GM12878 (cell line): ENCODE measurements around the gene VPS54. TPM values are rescaled to one million over a fixed set of nuclear protein-coding genes. Genes with fewer than 3 reads are reported as not detected.
"Not testable (repeated sequence)": the region's sequence is repeated elsewhere in the genome, so short reads cannot be mapped to it uniquely, and the experiment has no call there.

Experiments used
- ATAC-seq: fragments of 200-7000 bp; cut with Tn5 transposase; 3 replicates; pipeline ENCODE4 v1.9.1; 2020; ENCODE audit warnings: mild to moderate bottlenecking, moderate library complexity
- BruUV-seq: library from RNA; stranded (reverse); fragments of 400-500 nt; replicated peaks from 2 replicates; lab custom pipeline; 2021; lab: Mats Ljungman, UMichigan
- CTCF ChIA-PET: fragments of 300-600 bp; sonication (Branson Sonifier 250); formaldehyde crosslinking; extraction: SDS; loops from one replicate; lab custom pipeline; 2021; ENCODE audit warnings: inconsistent platforms; lab: Yijun Ruan, JAX
- POLR2A ChIA-PET: fragments of 350-600 bp; formaldehyde crosslinking; extraction: SDS; loops from one replicate; lab custom pipeline; 2021; ENCODE audit warnings: inconsistent platforms; lab: Charles Lee
- RAD21 ChIA-PET: fragments of 300-600 bp; sonication (Branson Sonifier 250); formaldehyde crosslinking; loops from one replicate; lab custom pipeline; 2023; ENCODE audit warnings: antibody characterized with exemption; ENCODE audit not compliant: unreplicated experiment; lab: Charles Lee
- SMC1A ChIA-PET: fragments of 300-600 bp; sonication (Branson Sonifier 250); formaldehyde crosslinking; loops from one replicate; lab custom pipeline; 2023; ENCODE audit not compliant: unreplicated experiment, uncharacterized antibody; lab: Charles Lee
- DNase-seq: peaks from one replicate; pipeline ENCODE4 v3.0.0-alpha.2; 2011; ENCODE audit warnings: low read depth, low spot score
- FAIRE-seq: peaks from 3 replicates; lab custom pipeline; 2011; peaks lifted over from hg19 to GRCh38; lab: Jason Lieb, UNC
- H2AFZ ChIP-seq: 2 replicates; pipeline ENCODE4 v1.6.0; 2011; ENCODE audit warnings: low read depth, low read length, control low read depth; ENCODE audit not compliant: control insufficient read depth
- H3K27ac ChIP-seq: 2 replicates; pipeline ENCODE4 v1.5.1; 2011; ENCODE audit warnings: control low read depth; ENCODE audit not compliant: control insufficient read depth, insufficient read depth
- H3K27me3 ChIP-seq, 2 experiments: replicated peaks in 1 of 2; 2 replicates each; pipeline versions ENCODE4 v1.6.0 to v1.6.1; 2011; ENCODE audit warnings: low read length in 1 of 2; ENCODE audit not compliant: control insufficient read depth in 2 of 2, insufficient read depth in 2 of 2
- H3K36me3 ChIP-seq, 2 experiments: 2 replicates each; pipeline ENCODE4 v1.5.1; 2011; ENCODE audit warnings: low read length in 1 of 2; ENCODE audit not compliant: control insufficient read depth in 2 of 2, insufficient read depth in 2 of 2
- H3K4me1 ChIP-seq: 2 replicates; pipeline ENCODE4 v1.6.1; 2011; ENCODE audit warnings: mild to moderate bottlenecking, low read length, moderate library complexity, mixed read lengths; ENCODE audit not compliant: control insufficient read depth, insufficient read depth
- H3K4me2 ChIP-seq: 2 replicates; pipeline ENCODE4 v1.6.0; 2011; ENCODE audit warnings: control low read depth; ENCODE audit not compliant: control insufficient read depth, insufficient read depth
- H3K4me3 ChIP-seq: fragments of 200-600 bp; sonication (generic); 2 replicates; pipeline ENCODE4 v1.5.1; 2016
- H3K79me2 ChIP-seq: 2 replicates; pipeline ENCODE4 v1.6.0; 2011; ENCODE audit warnings: low read length; ENCODE audit not compliant: control insufficient read depth, insufficient read depth
- H3K9ac ChIP-seq: 2 replicates; pipeline ENCODE4 v1.8.0; 2011; ENCODE audit warnings: low read length, control low read depth, mixed read lengths; ENCODE audit not compliant: control insufficient read depth, insufficient read depth
- H3K9me3 ChIP-seq: replicated peaks from 3 replicates; pipeline ENCODE4 v1.5.1; 2011; ENCODE audit warnings: mild to moderate bottlenecking, low read length; ENCODE audit not compliant: control insufficient read depth, insufficient read depth
- H4K20me1 ChIP-seq: 2 replicates; pipeline ENCODE4 v1.6.0; 2011; ENCODE audit not compliant: control insufficient read depth, insufficient read depth
- ATF7 ChIP-seq: fragments of 450-650 bp; IDR thresholded peaks from 2 replicates; pipeline ENCODE4 v1.6.1; 2016; ENCODE audit warnings: low read depth, mild to moderate bottlenecking
- BACH1 ChIP-seq: fragments of 450-650 bp; IDR thresholded peaks from 2 replicates; pipeline ENCODE4 v1.6.1; 2017; ENCODE audit warnings: mild to moderate bottlenecking, borderline replicate concordance
- CBX3 ChIP-seq: fragments of 200-600 bp; sonication (generic); IDR thresholded peaks from 2 replicates; pipeline ENCODE4 v1.6.1; 2016; ENCODE audit warnings: low read depth, borderline replicate concordance
- CHD1 ChIP-seq: IDR thresholded peaks from 2 replicates; pipeline ENCODE4 v1.6.1; 2012; ENCODE audit warnings: low read depth, low read length, improper control_type of control experiment
- CHD4 ChIP-seq: fragments of 200-600 bp; sonication (generic); IDR thresholded peaks from 2 replicates; pipeline ENCODE4 v1.6.1; 2016; ENCODE audit warnings: mild to moderate bottlenecking
- E2F4 ChIP-seq: IDR thresholded peaks from 2 replicates; pipeline ENCODE4 v1.6.1; 2012; ENCODE audit warnings: low read depth, low read length, improper control_type of control experiment
- EP300 ChIP-seq, 2 experiments: fragments of 150-350 bp in 1 of 2; IDR thresholded peaks; 2 replicates each; pipeline ENCODE4 v1.6.1; 2011 to 2012; ENCODE audit warnings: low read depth in 2 of 2, low read length in 2 of 2, borderline replicate concordance in 1 of 2, improper control_type of control experiment in 1 of 2, inconsistent platforms in 1 of 2; ENCODE audit not compliant: control insufficient read depth in 1 of 2
- FOS ChIP-seq: IDR thresholded peaks from 3 replicates; pipeline ENCODE4 v1.6.1; 2011; ENCODE audit warnings: borderline replicate concordance; ENCODE audit not compliant: insufficient read length; ENCODE audit errors: extremely low read depth
- HDAC2 ChIP-seq: fragments of 200-600 bp; sonication (generic); IDR thresholded peaks from 2 replicates; pipeline ENCODE4 v1.6.1; 2017
- IRF4 ChIP-seq: IDR thresholded peaks from 2 replicates; pipeline ENCODE4 v1.6.1; 2011; ENCODE audit warnings: low read depth, low read length
- KAT2A ChIP-seq: conservative IDR thresholded peaks from 2 replicates; pipeline ENCODE4 v1.6.1; 2011; ENCODE audit warnings: low read depth, low read length; ENCODE audit not compliant: control insufficient read depth
- MTA3 ChIP-seq: IDR thresholded peaks from 2 replicates; pipeline ENCODE4 v1.6.1; 2012; ENCODE audit warnings: low read length, inconsistent platforms, borderline replicate concordance
- PBX3 ChIP-seq: IDR thresholded peaks from 2 replicates; pipeline ENCODE4 v1.6.1; 2011; ENCODE audit warnings: mild to moderate bottlenecking, low read depth, low read length, moderate library complexity; ENCODE audit not compliant: insufficient replicate concordance
- RBBP5 ChIP-seq: fragments of 200-600 bp; sonication (generic); conservative IDR thresholded peaks from 2 replicates; pipeline ENCODE4 v1.6.1; 2016
- RFX5 ChIP-seq: IDR thresholded peaks from 2 replicates; pipeline ENCODE4 v1.6.1; 2011; ENCODE audit warnings: low read depth, low read length, improper control_type of control experiment
- SMC3 ChIP-seq: IDR thresholded peaks from 2 replicates; pipeline ENCODE4 v1.6.1; 2011; ENCODE audit warnings: low read length, improper control_type of control experiment, borderline replicate concordance
- SUPT20H ChIP-seq: IDR thresholded peaks from 2 replicates; pipeline ENCODE4 v1.6.1; 2011; ENCODE audit warnings: low read depth, mild to moderate bottlenecking, low read length, moderate library complexity, borderline replicate concordance; ENCODE audit not compliant: control insufficient read depth
- TBL1XR1 ChIP-seq: IDR thresholded peaks from 2 replicates; pipeline ENCODE4 v1.6.1; 2012; ENCODE audit warnings: low read depth, low read length, improper control_type of control experiment
- whole genome bisulfite sequencing: methylation state at CpG from one replicate; pipeline ENCODE4 v1.1.6; 2016; ENCODE audit warnings: low lambda C conversion rate; ENCODE audit not compliant: insufficient replicate concordance, insufficient coverage; ENCODE audit errors: missing lambda C conversion rate; 5-methylcytosine and 5-hydroxymethylcytosine counted together
- in situ Hi-C: fragments of 300-500 bp; cut with MboI; formaldehyde crosslinking; loops from 9 replicates; pipeline ENCODE4 v1.14.3; 2018; ENCODE audit warnings: mixed read lengths
- intact Hi-C: fragments of 100-400 bp; cut with micrococcal nuclease; formaldehyde crosslinking; loops from one replicate; pipeline ENCODE4 v1.14.2; 2022; ENCODE audit not compliant: unreplicated experiment
- polyA plus RNA-seq, 11 experiments: library from polyadenylated mRNA; depleted of rRNA in 4 of 11; unstranded in 6 of 11; stranded (reverse) in 5 of 11; fragments of >200 nt; fragmentation: Nextera tagmentation in 4 of 11; fragmentation: Illumina TruSeq in 1 of 11; extraction: Ambion mirVana in 4 of 11; extraction: Trizol in 1 of 11; gene quantifications; 1 replicate in 1 of 11; 2 replicates in 10 of 11; pipeline versions ENCODE4 v1.2.1 to v1.2.3, GENCODE V29; 2011 to 2016; ENCODE audit warnings: inconsistent platforms in 2 of 11, missing spikeins in 2 of 11, low read depth in 1 of 11
- total RNA-seq, 4 experiments: library from RNA; depleted of rRNA in 3 of 4; stranded (reverse); fragments of >200 nt in 3 of 4; fragmentation: Illumina TruSeq in 1 of 4; extraction: Trizol in 1 of 4; gene quantifications; 2 replicates each; pipeline versions ENCODE4 v1.2.1 to v1.2.3, GENCODE V29; 2013 to 2021

The VPS54 gene
- total and polyA plus RNA-seq, 10 of the 15 experiments (the other 5 are each of a cell fraction or from before 2014, with no cell fraction given), result 1.6 to 16.2 (median 9.3) TPM

GRCh38 chr2:63932104-63932503 lies 87.1 kb downstream of the VPS54 start:
- H3K4me2 ChIP-seq, H3K4me3 ChIP-seq, H3K9me3 ChIP-seq, H3K36me3 ChIP-seq, in situ Hi-C loops, CTCF ChIA-PET, H3K4me1 ChIP-seq, POLR2A ChIA-PET, H3K27ac ChIP-seq, BruUV-seq, RAD21 ChIA-PET, FAIRE-seq, H2AFZ ChIP-seq, H3K9ac ChIP-seq, DNase-seq, intact Hi-C loops, H3K79me2 ChIP-seq, ATAC-seq, H4K20me1 ChIP-seq, H3K27me3 ChIP-seq, SMC1A ChIA-PET: not testable (repeated sequence)
- 96% methylated on average over 4 of the region's 4 CpGs for WGBS

- BruUV-seq, result no TSS peak
- no peak overlapping the region for H3K4me3 ChIP-seq
- ChIA-PET SMC1A (interaction anchor here (1.1 to 1.9 kb wide), 3 partner anchors 8 to 72 kb away, joined by 3 to 5 read pairs (median 3); no protein-coding TSS in a partner anchor), POLR2A (no interaction called here), CTCF (interaction anchor here (0.8 to 1.1 kb wide), 2 partner anchors 15 to 26 kb away, joined by 3 to 4 read pairs; no protein-coding TSS in a partner anchor), RAD21 (no interaction called here)
- H2AFZ ChIP-seq, result no peak overlapping the region
- intact Hi-C loops (no loop called here), in situ Hi-C loops (no loop called here)
- no peaks in the 10 kb centered on the region for H3K79me2 ChIP-seq
- DNase-seq, result no peak
- FAIRE-seq, result no peak
- no peak overlapping the region for H3K27ac ChIP-seq
- TF ChIP-seq SMC3, result no peak
- TF ChIP-seq CBX3, result no peak
- no peak for TF ChIP-seq PBX3
- no peak for TF ChIP-seq SUPT20H
- TF ChIP-seq HDAC2, result no peak
- TF ChIP-seq KAT2A, result no peak
- no peak for TF ChIP-seq EP300 (IDR thresholded peaks at IDR 0.05; ENCODE audit: borderline replicate concordance in 1 of 2, control insufficient read depth in 1 of 2, low read depth in 2 of 2, low read length in 2 of 2)
- TF ChIP-seq FOS, result no peak
- no peak for TF ChIP-seq MTA3
- TF ChIP-seq CHD1, result no peak
- TF ChIP-seq CHD4, result no peak
- no peak for TF ChIP-seq IRF4
- TF ChIP-seq TBL1XR1, result no peak
- TF ChIP-seq BACH1, result no peak
- TF ChIP-seq RBBP5, result no peak
- no peak for TF ChIP-seq ATF7
- no peak for TF ChIP-seq E2F4
- TF ChIP-seq RFX5, result no peak
- no peak for ATAC-seq
- no peaks in the 10 kb centered on the region for H3K9me3 ChIP-seq
- H3K4me2 ChIP-seq, result no peak overlapping the region
- no peaks in the 10 kb centered on the region for H3K4me1 ChIP-seq
- H3K9ac ChIP-seq, result no peak overlapping the region
- 89% methylated on average over 7 of the region's 7 CpGs for whole genome bisulfite sequencing
- no peaks in the 10 kb centered on the region for H4K20me1 ChIP-seq
- H3K27me3 ChIP-seq, result no peaks in the 10 kb centered on the region
- H3K36me3 ChIP-seq, result peaks cover 0 to 3% of the 10 kb centered on the region in 2 experiments; a peak in 2 of 4 replicates
Observed at GRCh38 chr2:63926815-63927214, 92.4 kb downstream of the VPS54 start.
